ENCODE measurements around the gene MGAT5.

The MGAT5 gene

DNA sequence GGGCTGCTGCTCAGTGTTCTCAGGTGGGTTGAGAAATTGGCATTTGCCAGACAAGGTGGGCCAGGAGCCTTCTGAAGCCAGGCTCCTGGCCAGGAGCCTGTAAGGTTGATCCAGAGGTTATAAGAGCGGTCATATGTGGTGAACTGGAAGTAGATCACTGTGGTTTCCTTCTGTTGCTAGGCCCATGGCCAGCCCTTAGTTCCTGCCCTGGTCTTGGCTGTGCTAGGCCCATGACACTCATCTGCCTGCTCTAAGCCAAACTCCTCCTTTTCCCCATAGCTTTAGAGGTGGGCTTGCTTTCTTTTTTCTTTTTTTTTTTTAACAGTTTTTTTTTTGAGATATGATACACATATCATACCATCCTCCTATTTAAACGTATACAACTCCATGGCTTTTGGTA lies 5.0 kb upstream of the MGAT5 start:
- peaks cover 7% of the 10 kb centered on the region for H3K4me1 ChIP-seq
- no peak overlapping the region for H3K27ac ChIP-seq
- TF ChIP-seq, protein P1, sequence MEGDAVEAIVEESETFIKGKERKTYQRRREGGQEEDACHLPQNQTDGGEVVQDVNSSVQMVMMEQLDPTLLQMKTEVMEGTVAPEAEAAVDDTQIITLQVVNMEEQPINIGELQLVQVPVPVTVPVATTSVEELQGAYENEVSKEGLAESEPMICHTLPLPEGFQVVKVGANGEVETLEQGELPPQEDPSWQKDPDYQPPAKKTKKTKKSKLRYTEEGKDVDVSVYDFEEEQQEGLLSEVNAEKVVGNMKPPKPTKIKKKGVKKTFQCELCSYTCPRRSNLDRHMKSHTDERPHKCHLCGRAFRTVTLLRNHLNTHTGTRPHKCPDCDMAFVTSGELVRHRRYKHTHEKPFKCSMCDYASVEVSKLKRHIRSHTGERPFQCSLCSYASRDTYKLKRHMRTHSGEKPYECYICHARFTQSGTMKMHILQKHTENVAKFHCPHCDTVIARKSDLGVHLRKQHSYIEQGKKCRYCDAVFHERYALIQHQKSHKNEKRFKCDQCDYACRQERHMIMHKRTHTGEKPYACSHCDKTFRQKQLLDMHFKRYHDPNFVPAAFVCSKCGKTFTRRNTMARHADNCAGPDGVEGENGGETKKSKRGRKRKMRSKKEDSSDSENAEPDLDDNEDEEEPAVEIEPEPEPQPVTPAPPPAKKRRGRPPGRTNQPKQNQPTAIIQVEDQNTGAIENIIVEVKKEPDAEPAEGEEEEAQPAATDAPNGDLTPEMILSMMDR (IDR thresholded peaks at IDR 0.05): no peak
- no peak overlapping the region for H2AFZ ChIP-seq
- no peak overlapping the region for H3K4me2 ChIP-seq (ENCODE audit: low read length)
- H3K4me3 ChIP-seq (ENCODE audit: low read depth, low read length): no peak overlapping the region
- H3K79me2 ChIP-seq: peaks cover 23% of the 10 kb centered on the region
- no peaks in the 10 kb centered on the region for H3K27me3 ChIP-seq (ENCODE audit: control insufficient read depth, insufficient read depth, low read length)
- H3K9me3 ChIP-seq (ENCODE audit: control insufficient read depth, low read length): no peaks in the 10 kb centered on the region
- no peaks in the 10 kb centered on the region for H3K36me3 ChIP-seq (ENCODE audit: control insufficient read depth, insufficient read depth, low read length)
- no peak overlapping the region for H3K9ac ChIP-seq

DNA sequence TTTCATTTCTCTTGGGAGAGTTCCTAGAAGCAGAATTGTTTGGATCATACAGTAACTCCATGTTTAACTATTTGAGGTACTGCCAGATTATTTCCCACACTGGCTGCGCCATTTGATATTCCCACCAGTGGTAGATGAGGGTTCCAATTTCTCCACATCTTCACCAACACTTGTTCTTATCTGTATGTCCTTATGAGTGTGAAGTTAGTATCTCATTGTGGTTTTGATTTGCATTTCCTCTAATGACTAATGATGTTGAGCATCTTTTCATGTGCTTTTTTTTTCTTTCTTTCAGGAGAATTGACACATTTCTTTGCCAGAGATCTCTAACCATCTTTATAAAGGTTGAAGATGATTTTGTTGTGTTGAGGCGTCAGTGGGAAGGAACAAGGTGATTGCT lies 4.1 kb upstream of the MGAT5 start:
- Histone ChIP-seq H3K27me3 (ENCODE audit: control insufficient read depth, insufficient read depth, low read length) (no peaks in the 10 kb centered on the region), H3K36me3 (ENCODE audit: control insufficient read depth, insufficient read depth, low read length) (no peaks in the 10 kb centered on the region), H3K9me3 (ENCODE audit: control insufficient read depth, low read length) (no peaks in the 10 kb centered on the region), H3K4me2 (ENCODE audit: low read length) (no peak overlapping the region), H2AFZ (no peak overlapping the region), H3K4me1 (peaks cover 7% of the 10 kb centered on the region), H3K27ac (no peak overlapping the region), H3K4me3 (ENCODE audit: low read depth, low read length) (no peak overlapping the region), H3K79me2 (peaks cover 30% of the 10 kb centered on the region), H3K9ac (no peak overlapping the region)
- TF ChIP-seq, protein P1 (IDR thresholded peaks at IDR 0.05): no peak

DNA sequence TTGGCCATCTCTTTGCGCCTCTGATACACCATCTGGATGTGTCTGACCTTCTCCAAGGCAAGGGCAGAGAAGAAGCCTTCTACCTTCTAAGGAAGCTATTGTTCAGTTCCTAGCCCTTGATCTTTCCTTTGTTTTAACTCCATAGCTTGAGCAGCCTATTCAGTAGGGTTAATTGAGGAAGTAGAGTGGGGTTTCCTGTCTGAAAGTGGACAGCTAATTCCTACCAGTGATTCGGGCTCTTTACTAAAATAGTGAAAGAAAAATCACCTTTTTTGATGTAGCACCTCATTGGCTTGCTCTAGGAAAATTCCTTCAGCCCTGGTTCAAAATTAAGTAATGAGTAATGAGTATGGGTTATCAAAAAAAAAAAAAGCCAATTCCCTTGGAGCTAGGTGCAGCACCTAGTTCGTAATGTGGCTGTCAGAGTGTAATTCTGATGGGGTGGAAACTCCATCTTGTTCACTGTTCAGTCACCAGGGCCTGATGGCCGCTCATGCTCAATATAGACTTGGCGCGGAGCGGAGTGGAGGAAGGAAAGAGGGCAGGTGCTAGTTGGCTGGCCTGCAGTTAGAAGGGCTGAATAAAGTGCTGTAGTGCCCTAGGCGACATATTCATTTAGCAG lies 2.9 kb upstream of the MGAT5 start:
- no peak overlapping the region for H3K9ac ChIP-seq
- H3K36me3 ChIP-seq (ENCODE audit: control insufficient read depth, insufficient read depth, low read length): no peaks in the 10 kb centered on the region
- H3K27me3 ChIP-seq (ENCODE audit: control insufficient read depth, insufficient read depth, low read length): no peaks in the 10 kb centered on the region
- H3K4me3 ChIP-seq (ENCODE audit: low read depth, low read length): no peak overlapping the region
- no peak overlapping the region for H3K27ac ChIP-seq
- no peak overlapping the region for H2AFZ ChIP-seq
- H3K79me2 ChIP-seq: peaks cover 30% of the 10 kb centered on the region
- H3K4me1 ChIP-seq: peaks cover 7% of the 10 kb centered on the region
- no peak overlapping the region for H3K4me2 ChIP-seq (ENCODE audit: low read length)
- no peaks in the 10 kb centered on the region for H3K9me3 ChIP-seq (ENCODE audit: control insufficient read depth, low read length)
- TF ChIP-seq, protein P1 (IDR thresholded peaks at IDR 0.05): no peak

DNA sequence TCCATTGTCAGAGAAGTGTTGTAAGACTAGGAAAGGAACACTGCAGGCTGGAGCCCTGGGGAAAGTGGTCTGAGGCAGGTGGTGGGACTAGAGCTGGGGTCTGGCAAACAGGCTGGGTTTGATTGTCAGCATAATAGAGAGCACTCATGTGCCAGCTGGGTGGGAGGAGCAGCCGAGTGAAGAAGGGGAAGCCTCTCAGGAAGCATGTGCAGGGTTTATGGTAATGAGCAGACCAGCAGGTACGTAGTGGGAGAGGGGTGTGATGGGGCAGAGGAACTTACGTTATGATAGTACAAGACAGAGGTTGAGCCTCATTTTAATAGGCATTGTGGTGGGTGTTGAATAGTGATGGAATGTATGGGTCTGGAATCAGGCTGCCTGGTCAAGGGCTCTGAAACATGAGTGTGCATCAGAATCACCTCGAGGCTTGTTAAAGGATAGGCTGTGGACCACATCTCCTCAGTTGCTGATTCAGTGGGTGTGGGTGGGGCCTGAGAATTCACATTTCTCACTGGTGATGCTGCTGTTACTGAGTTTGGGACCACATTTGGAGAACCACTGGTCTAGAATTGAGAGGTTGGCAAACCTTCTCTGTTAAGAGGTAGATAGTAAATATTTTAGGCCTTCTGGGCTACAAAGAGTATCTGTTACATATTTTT lies 1.7 kb upstream of the MGAT5 start:
- TF ChIP-seq, protein P1 (IDR thresholded peaks at IDR 0.05): no peak
- peaks cover 7% of the 10 kb centered on the region for H3K4me1 ChIP-seq
- no peaks in the 10 kb centered on the region for H3K27me3 ChIP-seq (ENCODE audit: control insufficient read depth, insufficient read depth, low read length)
- no peak overlapping the region for H3K4me3 ChIP-seq (ENCODE audit: low read depth, low read length)
- no peak overlapping the region for H3K27ac ChIP-seq
- peaks cover 30% of the 10 kb centered on the region for H3K79me2 ChIP-seq
- H3K9me3 ChIP-seq (ENCODE audit: control insufficient read depth, low read length): no peaks in the 10 kb centered on the region
- no peak overlapping the region for H3K4me2 ChIP-seq (ENCODE audit: low read length)
- no peak overlapping the region for H2AFZ ChIP-seq
- H3K36me3 ChIP-seq (ENCODE audit: control insufficient read depth, insufficient read depth, low read length): no peaks in the 10 kb centered on the region
- H3K9ac ChIP-seq: no peak overlapping the region

All from parathyroid adenoma (tissue), 2 donors.